Mesendoderm (in vitro differentiated cells): Measurements from ENCODE around the gene S1PR3.

ENCODE experiments used
- DNase-seq: peaks from one replicate; pipeline ENCODE4 v3.0.0; 2013
- H2AK5ac ChIP-seq: 2 replicates; pipeline ENCODE4 v1.6.1; 2013; ENCODE audit warnings: low read length, inconsistent platforms
- H2BK120ac ChIP-seq: 2 replicates; pipeline ENCODE4 v1.6.1; 2013; ENCODE audit warnings: low read depth, mild to moderate bottlenecking, low read length, moderate library complexity, mixed read lengths
- H2BK15ac ChIP-seq: replicated peaks from 2 replicates; pipeline ENCODE4 v1.6.1; 2013; ENCODE audit warnings: low read depth, mild to moderate bottlenecking, moderate library complexity
- H2BK5ac ChIP-seq: 2 replicates; pipeline ENCODE4 v1.6.1; 2013; ENCODE audit warnings: low read length, inconsistent platforms
- H3K18ac ChIP-seq: 2 replicates; pipeline ENCODE4 v1.6.1; 2013; ENCODE audit warnings: mild to moderate bottlenecking, low read length, mixed read lengths
- H3K23ac ChIP-seq: one replicate; pipeline ENCODE4 v1.6.1; 2013; ENCODE audit warnings: low read length
- H3K27ac ChIP-seq: 2 replicates; pipeline ENCODE4 v1.5.1; 2013; ENCODE audit warnings: low read depth, mild to moderate bottlenecking, inconsistent platforms, low read length, moderate library complexity
- H3K27me3 ChIP-seq: 2 replicates; pipeline ENCODE4 v1.6.1; 2013; ENCODE audit warnings: low read length, control low read depth, mild to moderate bottlenecking, inconsistent platforms; ENCODE audit not compliant: insufficient read depth, poor library complexity
- H3K36me3 ChIP-seq: 2 replicates; pipeline ENCODE4 v1.6.1; 2013; ENCODE audit warnings: low read length, inconsistent platforms; ENCODE audit not compliant: control insufficient read depth, insufficient read depth
- H3K4ac ChIP-seq: one replicate; pipeline ENCODE4 v1.6.1; 2013; ENCODE audit warnings: low read depth, mild to moderate bottlenecking, low read length, moderate library complexity
- H3K4me1 ChIP-seq: 2 replicates; pipeline ENCODE4 v1.6.1; 2013; ENCODE audit warnings: low read depth, low read length, inconsistent platforms; ENCODE audit not compliant: control insufficient read depth
- H3K4me2 ChIP-seq: 2 replicates; pipeline ENCODE4 v1.6.1; 2013; ENCODE audit warnings: low read length
- H3K4me3 ChIP-seq: 2 replicates; pipeline ENCODE4 v1.5.1; 2013; ENCODE audit warnings: mild to moderate bottlenecking, low read length
- H3K56ac ChIP-seq: one replicate; pipeline ENCODE4 v1.6.1; 2013; ENCODE audit warnings: low read length
- H3K79me1 ChIP-seq: 2 replicates; pipeline ENCODE4 v1.6.1; 2013; ENCODE audit warnings: low read length, inconsistent platforms
- H3K79me2 ChIP-seq: 2 replicates; pipeline ENCODE4 v1.6.1; 2013; ENCODE audit warnings: mild to moderate bottlenecking, low read length; ENCODE audit not compliant: control insufficient read depth, insufficient read depth
- H3K9ac ChIP-seq: 2 replicates; pipeline ENCODE4 v1.6.1; 2013; ENCODE audit warnings: low read length, inconsistent platforms
- H4K5ac ChIP-seq: one replicate; pipeline ENCODE4 v1.6.1; 2013; ENCODE audit warnings: low read length
- H4K8ac ChIP-seq: one replicate; pipeline ENCODE4 v1.6.1; 2013; ENCODE audit warnings: low read depth, mild to moderate bottlenecking, control low read depth, low read length, moderate library complexity
- WGBS: extraction: QIAGEN DNeasy Blood & Tissue Kit; methylation state at CpG from one replicate; pipeline ENCODE4 v1.1.7; 2013; ENCODE audit warnings: low lambda C conversion rate, missing lambda C conversion rate; ENCODE audit not compliant: insufficient coverage; ENCODE audit errors: extremely low coverage; 5-methylcytosine and 5-hydroxymethylcytosine counted together

S1PR3 gene

DNA sequence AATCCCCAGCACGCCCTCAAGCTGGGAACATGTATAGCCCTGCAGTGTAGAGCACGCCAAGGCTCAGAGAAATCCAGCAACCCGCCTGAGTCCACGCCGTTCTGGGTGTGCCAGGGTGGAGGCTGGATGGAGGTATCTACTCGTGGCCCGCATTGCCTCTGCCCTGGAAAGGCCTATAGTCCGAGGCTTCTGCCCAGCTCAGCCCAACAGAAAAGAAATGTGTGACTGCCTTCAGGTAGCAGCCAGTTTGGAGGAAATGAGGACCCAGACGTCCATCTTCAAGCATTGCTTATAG, 18.2 kb downstream of the S1PR3 start:
- H4K8ac ChIP-seq = no peak overlapping the region
- no peak overlapping the region for H3K18ac ChIP-seq

DNA sequence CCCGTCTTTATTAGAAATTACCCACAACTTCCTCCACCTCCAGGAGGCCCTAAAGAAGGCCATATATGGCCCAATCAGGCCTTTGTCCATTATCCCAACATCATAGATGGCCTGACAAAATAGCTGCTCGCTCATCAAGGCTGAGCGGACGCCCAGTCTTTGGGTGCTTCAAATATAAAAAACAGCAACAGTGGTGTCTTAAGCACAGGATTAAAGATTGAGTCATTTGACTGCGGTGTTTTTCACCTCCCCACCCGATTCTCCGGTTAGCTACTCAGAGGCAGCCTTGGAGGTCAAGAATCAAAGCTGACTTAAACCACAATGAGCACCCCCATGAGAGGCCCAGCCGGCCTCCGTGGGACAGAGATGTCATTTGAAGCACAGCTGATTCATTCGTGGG, 18.8 kb downstream of the S1PR3 start:
- H3K56ac ChIP-seq = no peak overlapping the region
- H3K4ac ChIP-seq = no peak overlapping the region
- no peak overlapping the region for H2AK5ac ChIP-seq
- H2BK120ac ChIP-seq = no peak overlapping the region
- peaks cover 2% of the 10 kb centered on the region for H3K4me1 ChIP-seq
- H3K79me2 ChIP-seq = no peaks in the 10 kb centered on the region
- no peak overlapping the region for H3K9ac ChIP-seq
- H3K27ac ChIP-seq = no peak overlapping the region
- H4K8ac ChIP-seq = no peak overlapping the region
- no peak for DNase-seq
- H3K36me3 ChIP-seq = no peaks in the 10 kb centered on the region
- H4K5ac ChIP-seq = no peak overlapping the region
- no peak overlapping the region for H3K18ac ChIP-seq
- no peak overlapping the region for H3K23ac ChIP-seq
- no peak overlapping the region for H2BK15ac ChIP-seq
- H3K4me2 ChIP-seq = no peak overlapping the region
- WGBS = no CpG with 5 or more reads among the region's 10 CpGs
- H3K4me3 ChIP-seq = no peak overlapping the region
- H2BK5ac ChIP-seq = no peak overlapping the region
- H3K27me3 ChIP-seq = no peaks in the 10 kb centered on the region
- no peaks in the 10 kb centered on the region for H3K79me1 ChIP-seq

More for the DNA sequence above, 18.2 kb downstream of the S1PR3 start:
- H3K79me1 ChIP-seq = no peaks in the 10 kb centered on the region
- no CpG with 5 or more reads among the region's 9 CpGs for WGBS
- no peak overlapping the region for H3K4me2 ChIP-seq
- no peak overlapping the region for H3K23ac ChIP-seq
- no peak overlapping the region for H2AK5ac ChIP-seq
- H3K27me3 ChIP-seq = no peaks in the 10 kb centered on the region
- no peaks in the 10 kb centered on the region for H3K79me2 ChIP-seq
- no peak overlapping the region for H3K27ac ChIP-seq
- H3K4ac ChIP-seq = no peak overlapping the region
- no peak overlapping the region for H2BK120ac ChIP-seq
- H3K4me3 ChIP-seq = no peak overlapping the region
- H3K4me1 ChIP-seq = peaks cover 2% of the 10 kb centered on the region
- no peak for DNase-seq
- H4K5ac ChIP-seq = no peak overlapping the region
- no peak overlapping the region for H3K56ac ChIP-seq
- no peak overlapping the region for H2BK5ac ChIP-seq
- H3K36me3 ChIP-seq = no peaks in the 10 kb centered on the region
- no peak overlapping the region for H3K9ac ChIP-seq
- no peak overlapping the region for H2BK15ac ChIP-seq

DNA sequence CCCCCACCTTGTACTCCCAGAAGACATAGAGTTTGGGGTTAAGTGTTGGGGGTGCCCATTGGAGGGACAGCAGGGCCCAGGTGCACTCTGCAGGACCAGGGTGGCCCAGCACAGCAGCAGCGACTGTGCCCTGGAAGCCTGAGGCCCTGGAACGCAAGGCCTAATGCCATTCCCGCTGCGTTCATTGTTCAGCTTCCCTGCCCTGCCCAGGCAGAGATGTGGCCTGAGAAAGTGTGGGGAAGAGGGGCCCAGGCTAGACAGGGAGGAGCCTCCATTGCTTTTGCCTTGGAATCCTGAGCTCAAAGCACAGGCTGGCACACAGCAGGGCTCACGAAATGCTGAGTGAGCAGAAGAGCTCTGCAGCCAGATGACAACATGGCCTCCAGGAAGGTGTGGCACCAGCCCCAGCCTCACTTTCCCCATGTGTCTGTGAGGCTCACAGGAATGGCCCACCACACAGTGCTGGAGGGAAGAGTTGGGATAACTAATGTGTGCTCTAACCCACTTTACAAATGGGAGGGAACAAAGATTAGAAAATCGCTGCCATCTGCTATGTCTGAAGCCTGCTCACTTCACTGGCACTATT, 19.4 kb downstream of the S1PR3 start:
- no peak overlapping the region for H3K56ac ChIP-seq
- H2BK120ac ChIP-seq = no peak overlapping the region
- no peak for DNase-seq
- no peak overlapping the region for H4K8ac ChIP-seq
- no peaks in the 10 kb centered on the region for H3K27me3 ChIP-seq
- peaks cover 2% of the 10 kb centered on the region for H3K4me1 ChIP-seq
- H3K4me2 ChIP-seq = no peak overlapping the region
- no peaks in the 10 kb centered on the region for H3K36me3 ChIP-seq
- H2AK5ac ChIP-seq = no peak overlapping the region
- no peaks in the 10 kb centered on the region for H3K79me2 ChIP-seq
- no peak overlapping the region for H3K9ac ChIP-seq
- H3K18ac ChIP-seq = no peak overlapping the region
- H3K79me1 ChIP-seq = no peaks in the 10 kb centered on the region
- no peak overlapping the region for H4K5ac ChIP-seq
- no peak overlapping the region for H3K27ac ChIP-seq
- H3K4me3 ChIP-seq = no peak overlapping the region
- no peak overlapping the region for H2BK5ac ChIP-seq
- H2BK15ac ChIP-seq = no peak overlapping the region
- WGBS = no CpG with 5 or more reads among the region's 6 CpGs
- H3K4ac ChIP-seq = no peak overlapping the region
- no peak overlapping the region for H3K23ac ChIP-seq

DNA sequence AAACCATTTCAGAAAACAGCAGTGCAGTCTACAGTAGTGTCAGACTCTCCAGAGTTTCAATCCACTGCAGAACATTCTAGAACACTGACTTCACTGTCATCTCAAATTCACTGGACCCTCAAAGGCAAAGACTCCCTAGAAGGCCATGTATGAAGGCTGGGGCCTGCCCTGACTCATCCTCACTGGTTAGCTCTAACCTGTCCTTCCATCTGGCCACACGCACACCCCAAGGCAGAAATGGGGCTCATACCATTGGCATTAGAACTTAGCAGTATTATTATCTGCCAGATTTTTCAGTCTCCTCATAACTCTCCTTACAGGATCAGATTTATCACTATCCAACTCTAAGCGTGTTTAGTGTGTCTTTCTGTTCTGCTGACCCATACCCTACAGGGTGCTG, 20.4 kb downstream of the S1PR3 start:
- H4K8ac ChIP-seq = no peak overlapping the region
- no CpG with 5 or more reads among the region's 2 CpGs for WGBS
- H3K27me3 ChIP-seq = no peaks in the 10 kb centered on the region
- H2BK5ac ChIP-seq = no peak overlapping the region
- H2BK120ac ChIP-seq = no peak overlapping the region
- DNase-seq = no peak
- H4K5ac ChIP-seq = no peak overlapping the region
- no peak overlapping the region for H3K23ac ChIP-seq
- H3K56ac ChIP-seq = no peak overlapping the region
- no peak overlapping the region for H3K4ac ChIP-seq
- H3K36me3 ChIP-seq = no peaks in the 10 kb centered on the region
- no peak overlapping the region for H3K18ac ChIP-seq
- no peak overlapping the region for H2AK5ac ChIP-seq
- H3K4me3 ChIP-seq = no peak overlapping the region
- peaks cover 2% of the 10 kb centered on the region for H3K4me1 ChIP-seq
- H3K4me2 ChIP-seq = no peak overlapping the region
- no peak overlapping the region for H2BK15ac ChIP-seq
- H3K79me1 ChIP-seq = no peaks in the 10 kb centered on the region
- H3K27ac ChIP-seq = no peak overlapping the region
- H3K79me2 ChIP-seq = no peaks in the 10 kb centered on the region
- H3K9ac ChIP-seq = no peak overlapping the region

DNA sequence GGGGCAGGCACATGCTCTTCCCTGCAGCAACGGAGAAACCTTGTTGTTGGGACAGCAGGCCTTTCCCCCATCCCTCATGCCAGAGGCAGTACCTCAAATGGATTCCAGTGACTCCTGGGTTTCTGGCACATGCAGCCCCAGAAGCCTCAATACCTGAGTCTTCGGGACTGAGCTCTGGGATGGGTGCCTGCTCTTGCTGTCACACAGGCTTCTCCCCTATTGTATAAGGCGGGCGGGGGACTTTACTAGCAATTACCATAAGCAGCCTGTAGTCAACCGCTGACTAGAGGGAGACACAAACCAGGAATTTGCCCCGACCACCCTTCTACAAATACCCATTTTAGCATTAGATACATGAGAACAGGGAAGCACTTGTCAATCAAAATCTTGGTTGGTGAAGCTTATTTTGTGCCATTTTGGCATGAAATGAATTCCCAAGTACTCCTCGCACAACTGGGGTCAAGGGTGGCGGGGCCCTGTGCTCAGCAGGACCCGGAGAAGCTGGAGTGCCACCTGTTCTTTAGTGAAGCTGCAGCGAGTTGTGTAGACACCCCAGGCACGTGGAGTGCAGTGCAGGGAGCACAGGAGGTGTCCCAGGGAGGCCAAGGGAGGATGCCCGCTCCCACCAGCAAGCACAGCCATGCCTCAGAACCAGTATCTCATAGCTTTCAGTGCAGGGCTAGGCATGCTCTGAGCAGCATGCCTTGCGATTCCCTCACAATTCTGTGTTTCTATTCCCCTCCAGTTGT, 21.2 kb downstream of the S1PR3 start:
- no peaks in the 10 kb centered on the region for H3K36me3 ChIP-seq
- H2BK120ac ChIP-seq = no peak overlapping the region
- no peak overlapping the region for H4K5ac ChIP-seq
- no peak overlapping the region for H4K8ac ChIP-seq
- peak; percentile 27 for DNase-seq
- no peak overlapping the region for H3K56ac ChIP-seq
- H3K4me2 ChIP-seq = no peak overlapping the region
- H2BK15ac ChIP-seq = no peak overlapping the region
- WGBS = no CpG with 5 or more reads among the region's 13 CpGs
- H3K23ac ChIP-seq = no peak overlapping the region
- H3K4me3 ChIP-seq = no peak overlapping the region
- no peak overlapping the region for H3K18ac ChIP-seq
- H3K27ac ChIP-seq = no peak overlapping the region
- H3K27me3 ChIP-seq = no peaks in the 10 kb centered on the region
- H3K79me2 ChIP-seq = no peaks in the 10 kb centered on the region
- H3K79me1 ChIP-seq = no peaks in the 10 kb centered on the region
- H3K4me1 ChIP-seq = peaks cover 2% of the 10 kb centered on the region
- no peak overlapping the region for H2AK5ac ChIP-seq
- no peak overlapping the region for H3K4ac ChIP-seq
- H2BK5ac ChIP-seq = no peak overlapping the region
- no peak overlapping the region for H3K9ac ChIP-seq

DNA sequence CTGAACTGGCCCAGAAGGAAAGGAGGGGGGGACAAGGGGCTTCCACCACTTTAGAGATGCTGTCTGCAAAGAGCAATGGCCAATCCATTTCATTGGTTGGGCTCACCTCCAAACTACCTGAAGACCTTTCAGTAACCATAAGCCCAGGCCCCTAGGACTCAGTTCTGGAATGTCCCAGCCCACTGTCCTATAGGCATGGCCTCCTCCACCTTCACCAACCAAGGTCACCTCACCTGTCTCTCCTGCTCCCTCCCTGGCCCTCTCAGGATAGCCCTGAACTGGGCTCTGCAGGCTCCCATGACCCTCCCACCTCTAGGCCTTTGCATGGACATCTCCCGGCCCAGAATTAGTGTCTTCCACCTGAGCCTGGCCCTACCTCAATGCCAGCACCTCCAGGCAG, 22.4 kb downstream of the S1PR3 start:
- Histone ChIP-seq H2BK15ac (no peak overlapping the region), H2BK5ac (no peak overlapping the region), H3K79me2 (no peaks in the 10 kb centered on the region), H3K18ac (no peak overlapping the region), H4K5ac (no peak overlapping the region), H4K8ac (no peak overlapping the region), H3K4me3 (no peak overlapping the region), H2AK5ac (no peak overlapping the region), H3K4me2 (no peak overlapping the region), H3K79me1 (no peaks in the 10 kb centered on the region), H3K4me1 (peaks cover 1% of the 10 kb centered on the region), H3K36me3 (no peaks in the 10 kb centered on the region), H3K23ac (no peak overlapping the region), H3K9ac (no peak overlapping the region), H3K4ac (no peak overlapping the region), H2BK120ac (no peak overlapping the region), H3K27ac (no peak overlapping the region), H3K27me3 (no peaks in the 10 kb centered on the region), H3K56ac (no peak overlapping the region)
- no peak for DNase-seq
- WGBS = no CpG with 5 or more reads among the region's 1 CpG
